SK-N-MC (cell line): ENCODE measurements around the gene DEFB131B.
"Not testable (repeated sequence)": the region's sequence is repeated elsewhere in the genome, so short reads cannot be mapped to it uniquely, and the experiment has no call there.

ENCODE experiments used
- DNase-seq: peaks from one replicate; pipeline ENCODE4 v3.0.0-alpha.2; 2011; ENCODE audit warnings: low read depth, low spot score
- H3K27ac ChIP-seq: fragments of 200-600 bp; sonication (generic); 2 replicates; pipeline ENCODE4 v1.5.1; 2016; ENCODE audit warnings: mixed run types
- H3K36me3 ChIP-seq: fragments of 200-600 bp; sonication (generic); 2 replicates; pipeline ENCODE4 v1.6.1; 2017; ENCODE audit warnings: antibody characterized with exemption, low read length, mixed read lengths; ENCODE audit not compliant: insufficient read depth
- H3K4me3 ChIP-seq: fragments of 200-600 bp; sonication (generic); 2 replicates; pipeline ENCODE4 v1.5.1; 2016
- H3K9ac ChIP-seq: fragments of 200-600 bp; sonication (generic); 2 replicates; pipeline ENCODE4 v1.8.0; 2017; ENCODE audit warnings: mixed run types, mixed read lengths; ENCODE audit not compliant: insufficient read length
- H3K9me3 ChIP-seq: fragments of 200-600 bp; sonication (generic); 2 replicates; pipeline ENCODE4 v1.6.1; 2017; ENCODE audit warnings: low read depth, mild to moderate bottlenecking, antibody characterized with exemption, low read length, moderate library complexity, mixed read lengths
- EZH2 ChIP-seq: fragments of 200-600 bp; sonication (generic); IDR thresholded peaks from one replicate; pipeline ENCODE4 v1.6.1; 2017; ENCODE audit warnings: antibody characterized with exemption
- FOXP2 ChIP-seq: optimal IDR thresholded peaks from 2 replicates; pipeline ENCODE3; 2011; ENCODE audit warnings: mild to moderate bottlenecking, moderate library complexity; ENCODE audit not compliant: insufficient read depth; ENCODE audit errors: extremely low read length, control extremely low read depth
- POLR2AphosphoS5 ChIP-seq: IDR thresholded peaks from 2 replicates; pipeline ENCODE4 v1.6.1; 2012; ENCODE audit warnings: mild to moderate bottlenecking, low read depth, low read length, borderline replicate concordance

DEFB131B gene

GRCh38 chr11:71876262-71876661, 2.0 kb upstream of the DEFB131B start:
- not testable (repeated sequence) for H3K4me3 ChIP-seq, H3K9ac ChIP-seq, DNase-seq, H3K27ac ChIP-seq, H3K9me3 ChIP-seq, H3K36me3 ChIP-seq

- DNase-seq, H3K27ac ChIP-seq, H3K9ac ChIP-seq, H3K4me3 ChIP-seq, H3K9me3 ChIP-seq, H3K36me3 ChIP-seq: not testable (repeated sequence)
Measured at GRCh38 chr11:71885806-71886205, 7.6 kb downstream of the DEFB131B start.

- H3K36me3 ChIP-seq, H3K9ac ChIP-seq, DNase-seq, H3K27ac ChIP-seq, H3K9me3 ChIP-seq, H3K4me3 ChIP-seq: not testable (repeated sequence)
Measured at GRCh38 chr11:71888335-71889010, 10.2 kb downstream of the DEFB131B start.

- H3K27ac ChIP-seq, H3K4me3 ChIP-seq, DNase-seq, H3K9ac ChIP-seq, H3K36me3 ChIP-seq, H3K9me3 ChIP-seq: not testable (repeated sequence)
Measured at GRCh38 chr11:71889181-71889872, 11.1 kb downstream of the DEFB131B start.

GRCh38 chr11:71895961-71896360, 17.7 kb downstream of the DEFB131B start:
- Histone ChIP-seq H3K4me3 (no peak overlapping the region), H3K9ac (no peak overlapping the region), H3K9me3 (no peaks in the 10 kb centered on the region), H3K36me3 (no peaks in the 10 kb centered on the region), H3K27ac (no peak overlapping the region)
- TF ChIP-seq EZH2 (no peak), POLR2AphosphoS5 (no peak), FOXP2 (no peak)
- DNase-seq = no peak

- not testable (repeated sequence) for H3K9ac ChIP-seq, H3K9me3 ChIP-seq, H3K36me3 ChIP-seq, H3K27ac ChIP-seq, DNase-seq, H3K4me3 ChIP-seq
Measured at GRCh38 chr11:71901137-71901536, 22.9 kb downstream of the DEFB131B start.

GRCh38 chr11:71908218-71908617, 30.0 kb downstream of the DEFB131B start:
- TF ChIP-seq FOXP2 = no peak
- H3K4me3 ChIP-seq = no peak overlapping the region

GRCh38 chr11:71910775-71911174, 32.5 kb downstream of the DEFB131B start:
- DNase-seq, H3K9me3 ChIP-seq, H3K4me3 ChIP-seq, H3K9ac ChIP-seq, H3K27ac ChIP-seq: not testable (repeated sequence)
- peaks cover 16% of the 10 kb centered on the region for H3K36me3 ChIP-seq

More at GRCh38 chr11:71908218-71908617, 30.0 kb downstream of the DEFB131B start:
- H3K9ac ChIP-seq = no peak overlapping the region
- DNase-seq = no peak
- no peaks in the 10 kb centered on the region; the same call in 1 of the 2 replicates for H3K36me3 ChIP-seq
- no peak overlapping the region for H3K27ac ChIP-seq
- H3K9me3 ChIP-seq = no peaks in the 10 kb centered on the region

GRCh38 chr11:71911321-71911985, 33.2 kb downstream of the DEFB131B start:
- not testable (repeated sequence) for H3K4me3 ChIP-seq, H3K27ac ChIP-seq, DNase-seq, H3K9ac ChIP-seq, H3K9me3 ChIP-seq
- H3K36me3 ChIP-seq = peaks cover 23% of the 10 kb centered on the region

- H3K9ac ChIP-seq, H3K9me3 ChIP-seq, DNase-seq, H3K27ac ChIP-seq, H3K4me3 ChIP-seq: not testable (repeated sequence)
- H3K36me3 ChIP-seq = peaks cover 25% of the 10 kb centered on the region
Measured at GRCh38 chr11:71911986-71912340, 33.7 kb downstream of the DEFB131B start.
